Panc1 (cell line): Measurements from ENCODE around the gene PLCB1. TPM values are rescaled to one million over a fixed set of nuclear protein-coding genes. Genes with fewer than 3 reads are reported as not detected.

Experiments used
- ATAC-seq: fragments of 200-7000 bp; cut with Tn5 transposase; 2 replicates; pipeline ENCODE4 v1.9.1; 2020; ENCODE audit warnings: mild to moderate bottlenecking, moderate library complexity
- BruUV-seq: library from RNA; stranded (reverse); fragments of 400-500 nt; replicated peaks from 2 replicates; lab custom pipeline; 2021; lab: Mats Ljungman, UMichigan
- CTCF ChIA-PET: fragments of 300-600 bp; sonication (Branson Sonifier 250); formaldehyde crosslinking; loops from one replicate; lab custom pipeline; 2022; ENCODE audit warnings: antibody characterized with exemption; lab: Charles Lee
- POLR2A ChIA-PET: fragments of 300-600 bp; sonication (Branson Sonifier 250); formaldehyde crosslinking; loops from one replicate; lab custom pipeline; 2022; ENCODE audit warnings: antibody characterized with exemption; lab: Charles Lee
- DNase-seq: peaks from one replicate; pipeline ENCODE4 v3.0.0-alpha.2; 2010; ENCODE audit warnings: low read depth, low spot score
- H3K27ac ChIP-seq: 2 replicates; pipeline ENCODE4 v1.5.1; 2011; ENCODE audit warnings: mild to moderate bottlenecking, low read length, inconsistent platforms
- H3K27me3 ChIP-seq: fragments of 200-500 bp; sonication (Bioruptor generic); 2 replicates; pipeline ENCODE4 v1.6.0; 2014; ENCODE audit warnings: low read length, inconsistent platforms; ENCODE audit not compliant: control insufficient read depth, insufficient read depth
- H3K36me3 ChIP-seq: fragments of 200-500 bp; sonication (Bioruptor generic); 2 replicates; pipeline ENCODE4 v1.5.1; 2014; ENCODE audit warnings: inconsistent platforms, mild to moderate bottlenecking, low read length, moderate library complexity; ENCODE audit not compliant: control insufficient read depth, insufficient read depth
- H3K4me1 ChIP-seq: 2 replicates; pipeline ENCODE4 v1.5.1; 2011; ENCODE audit warnings: inconsistent platforms, mild to moderate bottlenecking, low read length, moderate library complexity; ENCODE audit not compliant: control insufficient read depth, insufficient read depth
- H3K4me3 ChIP-seq, 2 experiments: 2 replicates each; pipeline ENCODE4 v1.5.1; 2011 to 2012; ENCODE audit warnings: low read depth in 2 of 2, low read length in 2 of 2, mild to moderate bottlenecking in 2 of 2, inconsistent platforms in 1 of 2, moderate library complexity in 1 of 2
- H3K9me3 ChIP-seq: fragments of 200-500 bp; sonication (Bioruptor generic); 2 replicates; pipeline ENCODE4 v1.5.1; 2014; ENCODE audit warnings: low read depth, mild to moderate bottlenecking, inconsistent platforms, low read length, moderate library complexity; ENCODE audit not compliant: control insufficient read depth, insufficient read depth
- CTCF ChIP-seq: fragments of 450-650 bp; IDR thresholded peaks from 2 replicates; pipeline ENCODE4 v1.5.1; 2017; ENCODE audit warnings: mild to moderate bottlenecking
- POLR2AphosphoS5 ChIP-seq: IDR thresholded peaks from 2 replicates; pipeline ENCODE4 v1.6.1; 2012; ENCODE audit warnings: mild to moderate bottlenecking, low read depth, low read length, moderate library complexity
- SIN3A ChIP-seq: IDR thresholded peaks from 2 replicates; pipeline ENCODE4 v1.6.1; 2012; ENCODE audit warnings: low read depth, mild to moderate bottlenecking, low read length, moderate library complexity, borderline replicate concordance; ENCODE audit not compliant: insufficient read depth
- TCF7L2 ChIP-seq: IDR thresholded peaks from 2 replicates; pipeline ENCODE4 v1.6.1; 2011; ENCODE audit warnings: mild to moderate bottlenecking, low read depth, low read length, inconsistent platforms
- in situ Hi-C: cut with HindIII; loops from 2 replicates; pipeline ENCODE4 v1.10.0; 2016; ENCODE audit warnings: low sequenced_read_pairs, low pct_unique_long_range_greater_than_20kb
- intact Hi-C: fragments of 100-400 bp; cut with micrococcal nuclease; formaldehyde crosslinking; loops from one replicate; pipeline ENCODE4 v1.10.0; 2022; ENCODE audit not compliant: unreplicated experiment
- total RNA-seq: library from RNA; stranded (reverse); gene quantifications from one replicate; pipeline ENCODE4 v1.2.1, GENCODE V29; 2021; ENCODE audit not compliant: unreplicated experiment
- TF ChIP-seq, protein P1 (sequence below), 2 experiments: IDR thresholded peaks; 2 replicates each; pipeline ENCODE4 v1.6.1; 2011 to 2012; ENCODE audit warnings: low read depth in 2 of 2, control low read depth in 1 of 2, low read length in 1 of 2, mild to moderate bottlenecking in 1 of 2, moderate library complexity in 1 of 2; ENCODE audit not compliant: insufficient read depth in 1 of 2

PLCB1 gene
- total RNA-seq, 1 experiment from 2014 or later, result 0.59 TPM

DNA sequence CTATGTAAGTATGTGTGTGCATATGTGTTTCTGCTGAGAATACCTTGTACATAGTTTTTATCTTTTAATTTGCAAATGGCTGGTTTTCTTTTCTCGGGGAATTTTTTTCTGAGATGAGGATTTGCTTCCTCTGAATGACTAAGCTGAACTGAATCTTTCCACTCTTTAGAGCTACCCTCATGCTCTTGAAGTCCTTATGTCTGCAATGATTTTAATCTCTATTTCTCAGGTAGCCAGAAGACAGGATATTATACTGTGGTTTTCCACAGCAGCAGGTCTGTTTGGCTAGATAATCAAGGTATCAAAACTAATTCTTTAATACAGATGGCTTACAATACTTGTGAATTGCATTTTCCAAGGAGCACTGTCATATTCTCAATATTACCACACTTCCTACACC, 114.7 kb downstream of the PLCB1 start:
- CTCF ChIA-PET, result no interaction called here
- POLR2A ChIA-PET, result no interaction called here
- in situ Hi-C loops, result no loop called here
- Histone ChIP-seq H3K27me3 (no peaks in the 10 kb centered on the region), H3K4me3 (no peak overlapping the region), H3K36me3 (no peaks in the 10 kb centered on the region), H3K27ac (no peak overlapping the region), H3K9me3 (no peaks in the 10 kb centered on the region), H3K4me1 (no peaks in the 10 kb centered on the region)
- no TSS peak for BruUV-seq
- ATAC-seq (no peak), DNase-seq (no peak)
- intact Hi-C loops, result no loop called here
- TF ChIP-seq, protein P1, sequence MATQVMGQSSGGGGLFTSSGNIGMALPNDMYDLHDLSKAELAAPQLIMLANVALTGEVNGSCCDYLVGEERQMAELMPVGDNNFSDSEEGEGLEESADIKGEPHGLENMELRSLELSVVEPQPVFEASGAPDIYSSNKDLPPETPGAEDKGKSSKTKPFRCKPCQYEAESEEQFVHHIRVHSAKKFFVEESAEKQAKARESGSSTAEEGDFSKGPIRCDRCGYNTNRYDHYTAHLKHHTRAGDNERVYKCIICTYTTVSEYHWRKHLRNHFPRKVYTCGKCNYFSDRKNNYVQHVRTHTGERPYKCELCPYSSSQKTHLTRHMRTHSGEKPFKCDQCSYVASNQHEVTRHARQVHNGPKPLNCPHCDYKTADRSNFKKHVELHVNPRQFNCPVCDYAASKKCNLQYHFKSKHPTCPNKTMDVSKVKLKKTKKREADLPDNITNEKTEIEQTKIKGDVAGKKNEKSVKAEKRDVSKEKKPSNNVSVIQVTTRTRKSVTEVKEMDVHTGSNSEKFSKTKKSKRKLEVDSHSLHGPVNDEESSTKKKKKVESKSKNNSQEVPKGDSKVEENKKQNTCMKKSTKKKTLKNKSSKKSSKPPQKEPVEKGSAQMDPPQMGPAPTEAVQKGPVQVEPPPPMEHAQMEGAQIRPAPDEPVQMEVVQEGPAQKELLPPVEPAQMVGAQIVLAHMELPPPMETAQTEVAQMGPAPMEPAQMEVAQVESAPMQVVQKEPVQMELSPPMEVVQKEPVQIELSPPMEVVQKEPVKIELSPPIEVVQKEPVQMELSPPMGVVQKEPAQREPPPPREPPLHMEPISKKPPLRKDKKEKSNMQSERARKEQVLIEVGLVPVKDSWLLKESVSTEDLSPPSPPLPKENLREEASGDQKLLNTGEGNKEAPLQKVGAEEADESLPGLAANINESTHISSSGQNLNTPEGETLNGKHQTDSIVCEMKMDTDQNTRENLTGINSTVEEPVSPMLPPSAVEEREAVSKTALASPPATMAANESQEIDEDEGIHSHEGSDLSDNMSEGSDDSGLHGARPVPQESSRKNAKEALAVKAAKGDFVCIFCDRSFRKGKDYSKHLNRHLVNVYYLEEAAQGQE (IDR thresholded peaks at IDR 0.05; ENCODE audit: insufficient read depth in 1 of 2, low read depth in 2 of 2, low read length in 1 of 2), result no peak
- TF ChIP-seq CTCF, result no peak
- no peak for TF ChIP-seq POLR2AphosphoS5
- TF ChIP-seq SIN3A, result no peak
- no peak for TF ChIP-seq TCF7L2

DNA sequence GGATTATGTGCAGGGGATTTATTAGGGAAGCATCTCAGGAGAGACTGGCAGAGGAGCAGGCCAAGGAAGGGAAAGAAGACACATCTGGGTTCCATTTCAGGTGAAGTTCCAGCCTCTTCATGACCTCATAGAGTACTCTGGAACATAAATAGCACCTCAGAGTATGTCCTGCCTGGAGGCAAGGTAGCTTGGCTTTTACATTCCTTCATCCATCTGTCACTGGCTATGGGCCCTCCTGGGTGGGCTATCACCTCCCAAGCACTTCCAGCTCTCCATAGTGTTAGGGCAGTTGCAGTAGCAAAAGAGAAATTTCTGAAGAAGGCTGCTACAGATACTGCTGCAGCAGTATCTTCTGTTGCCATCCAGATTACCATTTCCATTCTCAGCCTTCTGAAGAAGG, 116.0 kb downstream of the PLCB1 start:
- Histone ChIP-seq H3K9me3 (no peaks in the 10 kb centered on the region), H3K36me3 (no peaks in the 10 kb centered on the region), H3K4me3 (no peak overlapping the region), H3K4me1 (no peaks in the 10 kb centered on the region), H3K27me3 (no peaks in the 10 kb centered on the region), H3K27ac (no peak overlapping the region)
- in situ Hi-C loops (no loop called here), intact Hi-C loops (no loop called here)
- BruUV-seq, result no TSS peak
- ATAC-seq (no peak), DNase-seq (no peak)
- TF ChIP-seq, protein P1 (IDR thresholded peaks at IDR 0.05; ENCODE audit: insufficient read depth in 1 of 2, low read depth in 2 of 2, low read length in 1 of 2), result no peak
- TF ChIP-seq POLR2AphosphoS5 (no peak), TCF7L2 (no peak), CTCF (no peak), SIN3A (no peak)
- POLR2A ChIA-PET, result no interaction called here
- CTCF ChIA-PET, result no interaction called here
